ENCODE results near the gene TMEM207. TPM values are rescaled to one million over a fixed set of nuclear protein-coding genes. Genes with fewer than 3 reads are reported as not detected.

Gene TMEM207
- polyA plus RNA-seq (2012; ENCODE audit: insufficient read depth, insufficient read length, low read depth): not detected

DNA sequence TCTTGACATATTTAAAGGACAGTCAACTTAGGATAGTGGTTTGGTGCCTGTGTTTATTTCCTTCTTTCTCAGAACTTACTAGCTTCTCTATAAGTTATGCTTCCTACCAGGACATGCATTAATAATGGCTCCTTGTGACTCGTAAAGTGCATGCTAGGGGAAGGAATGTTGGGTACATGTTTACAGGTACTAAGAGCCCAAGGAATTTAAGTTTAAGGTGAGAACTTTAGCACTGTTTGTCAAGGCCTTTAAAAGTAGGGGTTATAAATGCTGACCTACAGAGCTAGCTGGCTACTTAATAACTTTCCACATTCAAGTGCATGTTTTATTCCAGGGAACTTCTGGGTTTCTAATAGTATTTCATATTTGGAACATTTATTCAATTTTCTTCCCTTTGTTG lies at the start of gene TMEM207:
TSS of gene TMEM207 (minus strand) at position 101 of the 400 bp plus-strand sequence. CDS start at position 9, 92 bp downstream.
- DNase-seq: no peak
- H3K36me3 ChIP-seq: no peaks in the 10 kb centered on the region
- TF ChIP-seq, protein P1, sequence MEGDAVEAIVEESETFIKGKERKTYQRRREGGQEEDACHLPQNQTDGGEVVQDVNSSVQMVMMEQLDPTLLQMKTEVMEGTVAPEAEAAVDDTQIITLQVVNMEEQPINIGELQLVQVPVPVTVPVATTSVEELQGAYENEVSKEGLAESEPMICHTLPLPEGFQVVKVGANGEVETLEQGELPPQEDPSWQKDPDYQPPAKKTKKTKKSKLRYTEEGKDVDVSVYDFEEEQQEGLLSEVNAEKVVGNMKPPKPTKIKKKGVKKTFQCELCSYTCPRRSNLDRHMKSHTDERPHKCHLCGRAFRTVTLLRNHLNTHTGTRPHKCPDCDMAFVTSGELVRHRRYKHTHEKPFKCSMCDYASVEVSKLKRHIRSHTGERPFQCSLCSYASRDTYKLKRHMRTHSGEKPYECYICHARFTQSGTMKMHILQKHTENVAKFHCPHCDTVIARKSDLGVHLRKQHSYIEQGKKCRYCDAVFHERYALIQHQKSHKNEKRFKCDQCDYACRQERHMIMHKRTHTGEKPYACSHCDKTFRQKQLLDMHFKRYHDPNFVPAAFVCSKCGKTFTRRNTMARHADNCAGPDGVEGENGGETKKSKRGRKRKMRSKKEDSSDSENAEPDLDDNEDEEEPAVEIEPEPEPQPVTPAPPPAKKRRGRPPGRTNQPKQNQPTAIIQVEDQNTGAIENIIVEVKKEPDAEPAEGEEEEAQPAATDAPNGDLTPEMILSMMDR (IDR thresholded peaks at IDR 0.05; ENCODE audit: low read depth, low read length): no peak
- H3K9me3 ChIP-seq: no peaks in the 10 kb centered on the region
- no peaks in the 10 kb centered on the region for H3K27me3 ChIP-seq
- no peak within 1 kb of the TSS for H3K4me3 ChIP-seq (ENCODE audit: low read depth, low read length)
- H3K4me1 ChIP-seq: no peaks in the 10 kb centered on the region

DNA sequence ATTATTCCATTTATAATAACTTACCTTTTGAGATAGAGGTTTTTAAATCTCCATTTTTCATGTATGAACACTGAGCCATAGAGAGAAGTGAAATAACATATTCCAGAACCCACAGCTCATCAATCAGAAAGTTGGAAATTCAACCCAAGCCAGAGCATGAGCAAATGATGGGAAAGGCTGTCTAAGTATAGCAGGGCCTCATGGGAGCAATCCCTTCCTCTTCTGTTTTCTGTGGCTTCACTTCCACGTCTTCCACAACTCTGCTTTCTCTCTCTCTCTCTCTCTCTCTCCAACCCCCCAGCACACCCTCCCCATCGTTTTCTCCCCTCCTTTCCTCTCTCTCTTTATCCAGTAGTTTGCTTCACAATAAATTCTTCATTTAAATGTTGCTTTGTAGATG lies 49.4 kb upstream of the TMEM207 start:
- TF ChIP-seq, protein P1 (IDR thresholded peaks at IDR 0.05; ENCODE audit: low read depth, low read length): no peak
- H3K27me3 ChIP-seq: no peaks in the 10 kb centered on the region
- H3K9me3 ChIP-seq: no peaks in the 10 kb centered on the region
- no peak overlapping the region for H3K4me3 ChIP-seq (ENCODE audit: low read depth, low read length)
- no peaks in the 10 kb centered on the region for H3K4me1 ChIP-seq
- H3K36me3 ChIP-seq: no peaks in the 10 kb centered on the region
- no peak for DNase-seq

DNA sequence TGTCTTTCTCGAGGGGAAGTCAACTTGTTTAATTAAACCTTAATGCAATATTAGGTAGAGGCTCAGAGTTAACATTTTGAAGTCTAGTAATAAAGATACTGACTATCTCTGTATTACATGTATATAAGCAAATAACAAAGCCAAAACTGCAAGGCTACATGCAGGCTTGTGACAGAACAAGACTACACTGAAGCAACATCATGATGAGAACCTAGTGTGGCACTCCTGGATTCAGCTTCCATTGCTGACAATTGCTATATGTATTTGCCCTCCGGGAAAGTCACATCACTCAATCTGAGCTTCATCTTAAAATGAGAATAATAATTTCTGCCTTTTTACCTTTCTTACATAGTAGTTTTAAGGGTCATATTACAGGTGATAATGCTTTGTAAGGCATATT lies 48.6 kb upstream of the TMEM207 start:
- Histone ChIP-seq H3K27me3 (no peaks in the 10 kb centered on the region), H3K9me3 (no peaks in the 10 kb centered on the region), H3K4me1 (no peaks in the 10 kb centered on the region), H3K36me3 (no peaks in the 10 kb centered on the region), H3K4me3 (ENCODE audit: low read depth, low read length) (no peak overlapping the region)
- TF ChIP-seq, protein P1 (IDR thresholded peaks at IDR 0.05; ENCODE audit: low read depth, low read length): no peak
- DNase-seq: no peak

DNA sequence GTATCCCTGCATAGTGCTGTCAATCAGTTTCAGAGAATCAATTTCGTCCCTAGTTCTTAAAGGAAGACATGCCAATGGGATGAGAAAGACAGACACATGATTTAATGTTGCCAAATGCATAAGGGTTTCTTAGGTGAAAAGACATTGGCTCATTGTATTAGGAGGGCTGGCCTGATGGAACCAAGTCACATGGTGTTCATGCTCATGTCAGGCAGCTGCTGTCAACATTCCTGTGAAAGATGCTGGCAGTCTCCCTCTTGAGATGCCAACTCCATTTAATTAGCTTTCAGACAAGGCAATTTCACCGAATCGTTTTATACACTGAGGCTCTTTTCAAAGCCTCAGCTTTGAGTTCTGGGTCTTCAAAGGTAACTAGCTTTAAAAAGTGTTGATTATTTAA lies 48.1 kb upstream of the TMEM207 start:
- H3K4me3 ChIP-seq (ENCODE audit: low read depth, low read length): no peak overlapping the region
- DNase-seq: no peak
- H3K36me3 ChIP-seq: no peaks in the 10 kb centered on the region
- no peaks in the 10 kb centered on the region for H3K9me3 ChIP-seq
- TF ChIP-seq, protein P1 (IDR thresholded peaks at IDR 0.05; ENCODE audit: low read depth, low read length): no peak
- no peaks in the 10 kb centered on the region for H3K4me1 ChIP-seq
- H3K27me3 ChIP-seq: no peaks in the 10 kb centered on the region

DNA sequence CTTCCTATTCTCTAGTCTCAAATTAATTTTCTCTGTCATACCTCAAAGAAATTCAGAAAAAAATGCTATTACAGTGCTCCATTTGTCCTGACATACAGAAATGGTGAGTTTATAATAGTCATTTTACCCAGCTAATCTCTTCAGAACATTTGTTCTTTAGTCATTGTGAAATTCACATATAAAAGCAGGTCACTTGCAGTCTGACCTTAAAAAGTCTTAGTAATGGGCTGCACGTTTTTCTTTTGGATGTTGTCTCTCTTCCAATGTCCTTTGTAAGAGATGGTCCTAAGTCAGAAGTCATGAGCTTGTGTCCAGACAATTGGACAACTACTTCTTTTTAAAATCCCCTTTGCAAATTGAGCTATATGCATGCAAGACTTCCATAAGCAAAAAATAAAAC lies 47.2 kb upstream of the TMEM207 start:
- no peaks in the 10 kb centered on the region for H3K27me3 ChIP-seq
- DNase-seq: no peak
- H3K36me3 ChIP-seq: no peaks in the 10 kb centered on the region
- H3K4me3 ChIP-seq (ENCODE audit: low read depth, low read length): no peak overlapping the region
- H3K4me1 ChIP-seq: no peaks in the 10 kb centered on the region
- no peaks in the 10 kb centered on the region for H3K9me3 ChIP-seq
- TF ChIP-seq, protein P1 (IDR thresholded peaks at IDR 0.05; ENCODE audit: low read depth, low read length): no peak

DNA sequence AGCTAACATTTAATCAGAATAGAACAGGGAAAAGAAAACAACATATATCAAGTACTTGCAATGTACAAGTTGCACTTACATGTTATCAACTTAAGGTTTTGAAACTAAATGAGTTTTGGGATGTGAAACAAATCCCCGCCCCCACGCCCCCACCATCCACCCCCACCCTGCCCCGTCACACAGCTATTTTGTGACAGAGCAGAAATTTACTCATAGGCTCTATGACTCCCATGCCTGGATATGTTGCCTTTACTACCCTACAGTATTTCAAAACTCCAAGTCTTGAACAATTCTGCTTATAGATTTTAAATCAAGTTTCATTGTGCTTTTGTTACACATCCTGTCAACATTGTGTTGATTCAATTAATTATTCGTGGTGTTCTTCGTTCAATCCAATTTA lies 46.1 kb upstream of the TMEM207 start:
- H3K9me3 ChIP-seq: no peaks in the 10 kb centered on the region
- H3K4me3 ChIP-seq (ENCODE audit: low read depth, low read length): no peak overlapping the region
- DNase-seq: no peak
- TF ChIP-seq, protein P1 (IDR thresholded peaks at IDR 0.05; ENCODE audit: low read depth, low read length): no peak
- no peaks in the 10 kb centered on the region for H3K36me3 ChIP-seq
- no peaks in the 10 kb centered on the region for H3K27me3 ChIP-seq
- H3K4me1 ChIP-seq: no peaks in the 10 kb centered on the region

Measured in BE2C (cell line).